B cell (primary cell): ENCODE measurements around the gene SH2D3C. TPM values are rescaled to one million over a fixed set of nuclear protein-coding genes. Genes with fewer than 3 reads are reported as not detected.

Source experiments
- ATAC-seq: fragments of 200-7000 bp; cut with Tn5 transposase; one replicate; pipeline ENCODE4 v1.10.0; 2021; ENCODE audit warnings: low read depth, mild to moderate bottlenecking, moderate number of reproducible peaks, moderate library complexity
- CTCF ChIA-PET: fragments of 350-600 bp; sonication (Branson Sonifier 250); formaldehyde crosslinking; loops from one replicate; lab custom pipeline; 2021; ENCODE audit warnings: antibody characterized with exemption, inconsistent platforms; lab: Charles Lee
- POLR2A ChIA-PET: fragments of 350-600 bp; sonication (Branson Sonifier 250); formaldehyde crosslinking; loops from one replicate; lab custom pipeline; 2021; ENCODE audit warnings: antibody characterized with exemption; lab: Charles Lee
- DNase-seq: peaks from one replicate; pipeline ENCODE4 v3.0.0; 2013
- H2AFZ ChIP-seq: 2 replicates; pipeline ENCODE4 v1.6.1; 2012; ENCODE audit warnings: mild to moderate bottlenecking, low read depth, low read length; ENCODE audit not compliant: insufficient read depth, poor library complexity, severe bottlenecking
- H3K27ac ChIP-seq, 2 donors: 1 replicate in 1 of 2; 2 replicates in 1 of 2; pipeline ENCODE4 v1.5.1; 2012 to 2013; ENCODE audit warnings: low read length in 2 of 2, mild to moderate bottlenecking in 2 of 2, moderate library complexity in 1 of 2
- H3K27me3 ChIP-seq, 4 experiments: fragments of 200-600 bp in 1 of 4; sonication (generic) in 1 of 4; replicated peaks in 1 of 4; 1 replicate in 2 of 4; 2 replicates in 2 of 4; pipeline versions ENCODE4 v1.6.1 to v1.7.0; 2013 to 2016; ENCODE audit warnings: low read length in 3 of 4, mild to moderate bottlenecking in 2 of 4, mixed read lengths in 1 of 4, moderate library complexity in 1 of 4; ENCODE audit not compliant: insufficient read depth in 4 of 4, control insufficient read depth in 3 of 4; ENCODE audit errors: control extremely low read depth in 1 of 4
- H3K36me3 ChIP-seq, 2 experiments: replicated peaks in 1 of 2; 1 replicate in 1 of 2; 2 replicates in 1 of 2; pipeline versions ENCODE4 v1.6.1 to v1.7.1; 2013; ENCODE audit warnings: low read length in 1 of 2; ENCODE audit not compliant: insufficient read depth in 2 of 2, control insufficient read depth in 1 of 2; ENCODE audit errors: control extremely low read depth in 1 of 2, extremely low read depth in 1 of 2
- H3K4me1 ChIP-seq, 2 donors: fragments of 200-600 bp in 1 of 2; sonication (generic) in 1 of 2; 1 replicate in 1 of 2; 2 replicates in 1 of 2; pipeline versions ENCODE4 v1.5.1 to v1.6.1; 2013 to 2017; ENCODE audit warnings: low read length in 2 of 2; ENCODE audit not compliant: control insufficient read depth in 2 of 2, insufficient read depth in 2 of 2
- H3K4me2 ChIP-seq: replicated peaks from 2 replicates; pipeline ENCODE3; 2012; ENCODE audit warnings: mild to moderate bottlenecking, low read depth, low read length; ENCODE audit not compliant: poor library complexity, severe bottlenecking
- H3K4me3 ChIP-seq, 5 experiments: fragments of 200-600 bp in 1 of 5; sonication (generic) in 1 of 5; 1 replicate in 3 of 5; 2 replicates in 2 of 5; pipeline versions ENCODE4 v1.5.1 to v1.7.0; 2011 to 2016; ENCODE audit warnings: low read length in 4 of 5, mild to moderate bottlenecking in 4 of 5, low read depth in 2 of 5, control low read depth in 1 of 5, moderate library complexity in 1 of 5; ENCODE audit not compliant: insufficient read depth in 1 of 5; ENCODE audit errors: control extremely low read depth in 1 of 5, extremely low read depth in 1 of 5
- H3K79me2 ChIP-seq: fragments of 200-600 bp; sonication (generic); one replicate; pipeline ENCODE4 v1.6.0; 2016; ENCODE audit warnings: low read length; ENCODE audit not compliant: control insufficient read depth, insufficient read depth
- H3K9ac ChIP-seq: fragments of 200-600 bp; sonication (generic); 2 replicates; pipeline ENCODE4 v1.6.1; 2017; ENCODE audit warnings: mild to moderate bottlenecking, low read length, moderate library complexity
- H3K9me3 ChIP-seq, 3 donors: one replicate each; pipeline versions ENCODE4 v1.6.1 to v1.7.1; 2013; ENCODE audit warnings: low read length in 2 of 3; ENCODE audit not compliant: control insufficient read depth in 2 of 3, insufficient read depth in 1 of 3; ENCODE audit errors: control extremely low read depth in 1 of 3
- H4K20me1 ChIP-seq: 2 replicates; pipeline ENCODE4 v1.6.0; 2012; ENCODE audit warnings: mild to moderate bottlenecking, low read length; ENCODE audit not compliant: insufficient read depth, control insufficient read depth, poor library complexity, severe bottlenecking
- H3K27ac Mint-ChIP-seq: one replicate; pipeline ENCODE4 v1.8.0; 2021; ENCODE audit warnings: mixed read lengths
- H3K27me3 Mint-ChIP-seq: one replicate; pipeline ENCODE4 v1.8.0; 2021; ENCODE audit warnings: mixed read lengths
- H3K4me1 Mint-ChIP-seq: one replicate; pipeline ENCODE4 v1.8.0; 2021; ENCODE audit warnings: mixed read lengths
- H3K4me3 Mint-ChIP-seq: one replicate; pipeline ENCODE4 v1.8.0; 2021; ENCODE audit warnings: mixed read lengths
- H3K9me3 Mint-ChIP-seq: one replicate; pipeline ENCODE4 v1.8.0; 2022; ENCODE audit warnings: mixed read lengths; ENCODE audit not compliant: insufficient read depth
- CTCF ChIP-seq: fragments of 200-600 bp; IDR thresholded peaks from one replicate; pipeline ENCODE4 v1.8.0; 2022; ENCODE audit warnings: antibody characterized with exemption, mild to moderate bottlenecking
- EZH2 ChIP-seq: IDR thresholded peaks from 2 replicates; pipeline ENCODE4 v1.6.1; 2012; ENCODE audit warnings: borderline replicate concordance, low read depth, mild to moderate bottlenecking, moderate library complexity, low read length; ENCODE audit not compliant: insufficient read depth, poor library complexity, severe bottlenecking
- WGBS: methylation state at CpG from one replicate; pipeline ENCODE4 v1.1.5; 2013; ENCODE audit warnings: missing lambda C conversion rate; ENCODE audit not compliant: insufficient coverage; 5-methylcytosine and 5-hydroxymethylcytosine counted together
- intact Hi-C: fragments of 100-400 bp; cut with micrococcal nuclease; formaldehyde crosslinking; loops from one replicate; pipeline ENCODE4 v1.10.0; 2022
- polyA plus RNA-seq: library from polyadenylated mRNA; depleted of rRNA; stranded (reverse); fragments of >200 nt; gene quantifications from 2 replicates; pipeline ENCODE4 v1.2.3, GENCODE V29; 2012
- total RNA-seq, 2 donors: library from RNA; stranded (reverse); fragments of 120-200 nt in 1 of 2; gene quantifications; 1 replicate in 1 of 2; 2 replicates in 1 of 2; pipeline versions ENCODE4 v1.2.3 to v1.2.4, GENCODE V29; 2013 to 2022

Gene SH2D3C
- total and polyA plus RNA-seq, 2 donors (not counting 1 experiment from before 2014, with no cell fraction given), result 66.3 to 85.5 TPM

- H3K9ac ChIP-seq, result peak overlapping the region; percentile 68
- H3K4me3 ChIP-seq, result peak overlapping the region in 3 of 5 experiments; percentile 43 to 68 (median 58)
- 0% methylated on average over 6 of the region's 19 CpGs for WGBS
- no peaks in the 10 kb centered on the region for H3K27me3 ChIP-seq
- POLR2A ChIA-PET, result interaction anchor here (0.6 to 3.6 kb wide), 13 partner anchors 8 to 210 kb away, joined by 3 to 37 read pairs (median 4); partner anchors contain the start of genes CDK9, ST6GALNAC4 and TOR2A
- H3K36me3 ChIP-seq, result peaks cover 0 to 75% of the 10 kb centered on the region in 2 experiments
- peaks cover 97% of the 10 kb centered on the region for H4K20me1 ChIP-seq
- H3K4me1 ChIP-seq, result peaks cover 55 to 90% of the 10 kb centered on the region in 2 donors
- H3K9me3 ChIP-seq, result no peaks in the 10 kb centered on the region
- intact Hi-C loops, result loop anchor here (1.0 to 10.0 kb wide), 9 partner anchors 8 to 353 kb away; partner anchors contain the start of genes FPGS, PTGES2, PTRH1 and ST6GALNAC4
- Mint-ChIP-seq H3K4me1 (peaks cover 70% of the 10 kb centered on the region), H3K4me3 (peak overlapping the region; percentile 94), H3K27ac (peak overlapping the region; percentile 95), H3K27me3 (no peaks in the 10 kb centered on the region), H3K9me3 (no peaks in the 10 kb centered on the region)
- H3K4me2 ChIP-seq, result peak overlapping the region; percentile 86
- peak overlapping the region; percentile 55 for H2AFZ ChIP-seq
- H3K27ac ChIP-seq, result peak overlapping the region in 1 of 2 donors; percentile 12
- H3K79me2 ChIP-seq, result peaks cover 93% of the 10 kb centered on the region
- ATAC-seq (no peak), DNase-seq (no peak)
- CTCF ChIA-PET, result interaction anchor here (0.5 to 5.2 kb wide), 16 partner anchors 7 to 182 kb away, joined by 3 to 47 read pairs (median 4); partner anchors contain the start of genes CDK9, FPGS and TOR2A
- no peak for TF ChIP-seq EZH2
- TF ChIP-seq CTCF, result no peak
Observed at GRCh38 chr9:127771570-127772189, 6.8 kb downstream of the SH2D3C start.
